ENCODE results near the gene ABI2. TPM values are rescaled to one million over a fixed set of nuclear protein-coding genes. Genes with fewer than 3 reads are reported as not detected.

ABI2 gene
- total RNA-seq, 1 donor from 2014 or later, result 28.8 TPM

DNA sequence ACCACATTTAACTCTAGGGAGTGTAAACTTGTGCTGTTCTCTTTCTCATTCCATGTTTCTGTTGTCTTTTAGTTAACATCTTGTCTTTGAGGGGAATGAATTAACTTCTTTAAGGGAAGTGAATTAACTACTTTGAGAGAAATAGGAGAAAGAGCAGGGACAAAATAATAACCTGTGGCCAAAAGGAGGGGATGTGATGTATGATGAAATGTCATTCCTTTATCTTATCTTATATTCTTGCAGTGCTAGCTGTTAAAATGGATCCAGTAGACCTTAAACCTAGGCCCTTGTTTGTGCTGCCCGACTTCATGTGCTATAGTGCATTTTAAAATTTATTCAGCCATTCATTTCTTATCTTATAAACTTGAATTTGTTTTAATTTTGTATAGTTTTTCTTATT lies 18.4 kb downstream of the ABI2 start:
- TF ChIP-seq, protein P1, sequence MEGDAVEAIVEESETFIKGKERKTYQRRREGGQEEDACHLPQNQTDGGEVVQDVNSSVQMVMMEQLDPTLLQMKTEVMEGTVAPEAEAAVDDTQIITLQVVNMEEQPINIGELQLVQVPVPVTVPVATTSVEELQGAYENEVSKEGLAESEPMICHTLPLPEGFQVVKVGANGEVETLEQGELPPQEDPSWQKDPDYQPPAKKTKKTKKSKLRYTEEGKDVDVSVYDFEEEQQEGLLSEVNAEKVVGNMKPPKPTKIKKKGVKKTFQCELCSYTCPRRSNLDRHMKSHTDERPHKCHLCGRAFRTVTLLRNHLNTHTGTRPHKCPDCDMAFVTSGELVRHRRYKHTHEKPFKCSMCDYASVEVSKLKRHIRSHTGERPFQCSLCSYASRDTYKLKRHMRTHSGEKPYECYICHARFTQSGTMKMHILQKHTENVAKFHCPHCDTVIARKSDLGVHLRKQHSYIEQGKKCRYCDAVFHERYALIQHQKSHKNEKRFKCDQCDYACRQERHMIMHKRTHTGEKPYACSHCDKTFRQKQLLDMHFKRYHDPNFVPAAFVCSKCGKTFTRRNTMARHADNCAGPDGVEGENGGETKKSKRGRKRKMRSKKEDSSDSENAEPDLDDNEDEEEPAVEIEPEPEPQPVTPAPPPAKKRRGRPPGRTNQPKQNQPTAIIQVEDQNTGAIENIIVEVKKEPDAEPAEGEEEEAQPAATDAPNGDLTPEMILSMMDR (IDR thresholded peaks at IDR 0.05; ENCODE audit: insufficient read depth, low read length, poor library complexity, severe bottlenecking), result no peak
- no peak for DNase-seq (ENCODE audit: low read depth)

GRCh38 chr2:203347375-203347774 lies 19.2 kb downstream of the ABI2 start:
- TF ChIP-seq, protein P1 (IDR thresholded peaks at IDR 0.05; ENCODE audit: insufficient read depth, low read length, poor library complexity, severe bottlenecking), result no peak
- H3K4me3 ChIP-seq (ENCODE audit: low read depth, low read length), result no peak overlapping the region
- H3K27me3 ChIP-seq (ENCODE audit: control insufficient read depth, insufficient read depth, low read length), result no peaks in the 10 kb centered on the region
- no peaks in the 10 kb centered on the region for H3K36me3 ChIP-seq (ENCODE audit: control insufficient read depth, insufficient read depth, low read length)
- DNase-seq (ENCODE audit: low read depth), result no peak

More for the DNA sequence above, 18.4 kb downstream of the ABI2 start:
- Histone ChIP-seq H3K27me3 (ENCODE audit: control insufficient read depth, insufficient read depth, low read length) (no peaks in the 10 kb centered on the region), H3K4me3 (ENCODE audit: low read depth, low read length) (no peak overlapping the region), H3K36me3 (ENCODE audit: control insufficient read depth, insufficient read depth, low read length) (no peaks in the 10 kb centered on the region)

- no peaks in the 10 kb centered on the region for H3K36me3 ChIP-seq (ENCODE audit: control insufficient read depth, insufficient read depth, low read length)
- H3K4me3 ChIP-seq (ENCODE audit: low read depth, low read length), result no peak overlapping the region
- no peaks in the 10 kb centered on the region for H3K27me3 ChIP-seq (ENCODE audit: control insufficient read depth, insufficient read depth, low read length)
- TF ChIP-seq, protein P1 (IDR thresholded peaks at IDR 0.05; ENCODE audit: insufficient read depth, low read length, poor library complexity, severe bottlenecking), result no peak
- no peak for DNase-seq (ENCODE audit: low read depth)
These were observed 24.5 kb downstream of the ABI2 start for GRCh38 chr2:203352604-203353255.

- no peak for DNase-seq (ENCODE audit: low read depth)
- Histone ChIP-seq H3K4me3 (ENCODE audit: low read depth, low read length) (no peak overlapping the region), H3K27me3 (ENCODE audit: control insufficient read depth, insufficient read depth, low read length) (no peaks in the 10 kb centered on the region), H3K36me3 (ENCODE audit: control insufficient read depth, insufficient read depth, low read length) (no peaks in the 10 kb centered on the region)
- TF ChIP-seq, protein P1 (IDR thresholded peaks at IDR 0.05; ENCODE audit: insufficient read depth, low read length, poor library complexity, severe bottlenecking), result no peak
These were observed 26.8 kb downstream of the ABI2 start for GRCh38 chr2:203354966-203355365.

DNA sequence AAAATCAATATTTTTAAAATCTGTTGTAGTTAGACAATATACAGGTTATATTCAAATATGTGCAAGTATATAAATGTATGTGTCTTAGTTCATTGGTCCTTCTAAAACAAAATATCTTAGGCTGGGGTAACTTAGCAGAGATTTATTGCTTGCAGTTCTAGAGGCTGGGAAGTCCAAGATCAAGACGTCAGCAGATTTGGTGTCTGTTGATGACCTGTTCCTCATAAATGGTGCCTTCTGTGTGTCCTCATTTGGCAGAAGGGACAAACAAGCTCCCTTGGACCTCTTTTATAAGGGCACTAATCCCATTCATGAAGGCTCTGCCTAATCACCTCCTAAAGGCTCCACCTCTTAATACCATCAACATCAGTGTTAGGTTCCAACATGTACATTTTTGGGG lies 31.3 kb downstream of the ABI2 start:
- DNase-seq (ENCODE audit: low read depth), result no peak
- Histone ChIP-seq H3K4me3 (ENCODE audit: low read depth, low read length) (no peak overlapping the region), H3K27me3 (ENCODE audit: control insufficient read depth, insufficient read depth, low read length) (no peaks in the 10 kb centered on the region), H3K36me3 (ENCODE audit: control insufficient read depth, insufficient read depth, low read length) (no peaks in the 10 kb centered on the region)
- TF ChIP-seq, protein P1 (IDR thresholded peaks at IDR 0.05; ENCODE audit: insufficient read depth, low read length, poor library complexity, severe bottlenecking), result no peak

GRCh38 chr2:203360833-203361430 lies 32.7 kb downstream of the ABI2 start:
- no peaks in the 10 kb centered on the region for H3K27me3 ChIP-seq (ENCODE audit: control insufficient read depth, insufficient read depth, low read length)
- no peak for DNase-seq (ENCODE audit: low read depth)
- TF ChIP-seq, protein P1 (IDR thresholded peaks at IDR 0.05; ENCODE audit: insufficient read depth, low read length, poor library complexity, severe bottlenecking), result no peak
- H3K36me3 ChIP-seq (ENCODE audit: control insufficient read depth, insufficient read depth, low read length), result no peaks in the 10 kb centered on the region
- H3K4me3 ChIP-seq (ENCODE audit: low read depth, low read length), result no peak overlapping the region
